Endothelial cell of umbilical vein (primary cell): ENCODE data around the gene C16orf74. TPM values are rescaled to one million over a fixed set of nuclear protein-coding genes. Genes with fewer than 3 reads are reported as not detected.

ENCODE experiments used
- BruUV-seq: library from RNA; stranded (reverse); fragments of 400-500 nt; replicated peaks from 2 replicates; lab custom pipeline; 2021; lab: Mats Ljungman, UMichigan
- CTCF ChIA-PET: fragments of 300-600, 350-600 bp; sonication (Branson Sonifier 250); formaldehyde crosslinking; loops from one replicate; lab custom pipeline; 2021; ENCODE audit warnings: antibody characterized with exemption, inconsistent platforms; lab: Charles Lee
- POLR2A ChIA-PET: fragments of 300-600, 350-600 bp; sonication (Branson Sonifier 250); formaldehyde crosslinking; loops from one replicate; lab custom pipeline; 2021; ENCODE audit warnings: antibody characterized with exemption, inconsistent platforms; lab: Charles Lee
- DNase-seq: peaks from one replicate; pipeline ENCODE4 v3.0.0-alpha.2; 2011; ENCODE audit warnings: low read depth, low spot score
- FAIRE-seq: peaks from 2 replicates; lab custom pipeline; 2011; peaks lifted over from hg19 to GRCh38; lab: Jason Lieb, UNC
- H2AFZ ChIP-seq: 2 replicates; pipeline ENCODE4 v1.6.0; 2012; ENCODE audit warnings: low read depth, low read length, control low read depth, inconsistent platforms
- H3K27ac ChIP-seq: 2 replicates; pipeline ENCODE4 v1.5.1; 2011; ENCODE audit warnings: low read depth, mild to moderate bottlenecking, control low read depth, low read length, moderate library complexity; ENCODE audit not compliant: insufficient read depth
- H3K27me3 ChIP-seq, 2 experiments: 2 replicates each; pipeline versions ENCODE4 v1.6.0 to v1.6.1; 2011; ENCODE audit warnings: low read length in 2 of 2, mixed read lengths in 1 of 2; ENCODE audit not compliant: control insufficient read depth in 2 of 2, insufficient read depth in 2 of 2
- H3K36me3 ChIP-seq, 2 experiments: 2 replicates in 1 of 2; 3 replicates in 1 of 2; pipeline ENCODE4 v1.5.1; 2011; ENCODE audit warnings: low read length in 2 of 2, mild to moderate bottlenecking in 1 of 2, moderate library complexity in 1 of 2; ENCODE audit not compliant: control insufficient read depth in 2 of 2, insufficient read depth in 2 of 2; ENCODE audit errors: extremely low read depth in 1 of 2
- H3K4me1 ChIP-seq: 3 replicates; pipeline ENCODE4 v1.5.1; 2011; ENCODE audit warnings: mild to moderate bottlenecking, low read length; ENCODE audit not compliant: control insufficient read depth, insufficient read depth; ENCODE audit errors: extremely low read depth
- H3K4me2 ChIP-seq: 2 replicates; pipeline ENCODE4 v1.6.1; 2011; ENCODE audit warnings: low read length, control low read depth, mixed read lengths; ENCODE audit not compliant: insufficient read depth
- H3K4me3 ChIP-seq, 3 experiments: fragments of 200-600 bp in 1 of 3; sonication (generic), shearing (Covaris generic) in 1 of 3; replicated peaks in 1 of 3; 2 replicates each; pipeline ENCODE4 v1.5.1; 2011 to 2016; ENCODE audit warnings: control low read depth in 3 of 3, low read length in 3 of 3, mild to moderate bottlenecking in 2 of 3, inconsistent platforms in 1 of 3, low read depth in 1 of 3, moderate library complexity in 1 of 3; ENCODE audit not compliant: insufficient read depth in 1 of 3
- H3K79me2 ChIP-seq: 2 replicates; pipeline ENCODE4 v1.6.0; 2012; ENCODE audit warnings: low read length, inconsistent platforms; ENCODE audit not compliant: control insufficient read depth, insufficient read depth
- H3K9ac ChIP-seq: replicated peaks from 2 replicates; pipeline ENCODE3; 2011; ENCODE audit warnings: low read length, control low read depth; ENCODE audit not compliant: insufficient read depth; ENCODE audit errors: extremely low read depth
- H3K9me1 ChIP-seq: replicated peaks from 3 replicates; pipeline ENCODE4 v1.6.0; 2011; ENCODE audit warnings: mild to moderate bottlenecking, low read length; ENCODE audit not compliant: control insufficient read depth, insufficient read depth; ENCODE audit errors: extremely low read depth
- H3K9me3 ChIP-seq: replicated peaks from 2 replicates; pipeline ENCODE4 v1.5.1; 2012; ENCODE audit warnings: low read length, inconsistent platforms; ENCODE audit not compliant: control insufficient read depth, insufficient read depth
- H4K20me1 ChIP-seq: replicated peaks from 2 replicates; pipeline ENCODE3; 2011; ENCODE audit warnings: mild to moderate bottlenecking, low read length; ENCODE audit not compliant: control insufficient read depth, insufficient read depth; ENCODE audit errors: extremely low read depth
- CTCF ChIP-seq, 2 donors: IDR thresholded peaks; 1 replicate in 1 of 2; 2 replicates in 1 of 2; pipeline ENCODE4 v1.5.1; 2011; ENCODE audit warnings: low read length in 2 of 2, mild to moderate bottlenecking in 2 of 2, moderate library complexity in 2 of 2, control low read depth in 1 of 2, inconsistent platforms in 1 of 2, low read depth in 1 of 2; ENCODE audit not compliant: insufficient read depth in 1 of 2; ENCODE audit errors: extremely low read depth in 1 of 2
- EZH2 ChIP-seq: IDR thresholded peaks from 2 replicates; pipeline ENCODE4 v1.6.1; 2012; ENCODE audit warnings: borderline replicate concordance, low read depth, mild to moderate bottlenecking, moderate library complexity, low read length, inconsistent platforms; ENCODE audit not compliant: severe bottlenecking
- FOS ChIP-seq: IDR thresholded peaks from 2 replicates; pipeline ENCODE4 v1.6.1; 2011; ENCODE audit warnings: mild to moderate bottlenecking, low read length, moderate library complexity, borderline replicate concordance; ENCODE audit not compliant: insufficient read depth
- GATA2 ChIP-seq: IDR thresholded peaks from 2 replicates; pipeline ENCODE4 v1.7.0; 2011; ENCODE audit warnings: low read depth, mild to moderate bottlenecking, moderate library complexity, mixed read lengths, low read length; ENCODE audit not compliant: insufficient read length, insufficient read depth
- JUN ChIP-seq: IDR thresholded peaks from 2 replicates; pipeline ENCODE4 v1.6.1; 2011; ENCODE audit warnings: borderline replicate concordance, low read depth; ENCODE audit not compliant: insufficient read length, insufficient read depth
- MYC ChIP-seq: IDR thresholded peaks from one replicate; pipeline ENCODE4 v1.6.1; 2011; ENCODE audit warnings: mild to moderate bottlenecking, low read depth, low read length
- POLR2A ChIP-seq: IDR thresholded peaks from 2 replicates; pipeline ENCODE4 v1.6.1; 2012; ENCODE audit warnings: low read depth, mild to moderate bottlenecking, control low read depth, low read length
- POLR2AphosphoS5 ChIP-seq: IDR thresholded peaks from 2 replicates; pipeline ENCODE4 v1.6.1; 2012; ENCODE audit warnings: low read depth, mild to moderate bottlenecking, control low read depth, low read length, moderate library complexity; ENCODE audit not compliant: insufficient read depth
- dilution Hi-C: fragments of 300-500 bp; cut with MboI; formaldehyde crosslinking; loops from one replicate; pipeline ENCODE4 v1.15.0; 2019; ENCODE audit warnings: low sequenced_read_pairs; ENCODE audit not compliant: extremely low pct_ligation_motif_present
- intact Hi-C: fragments of 100-400 bp; cut with micrococcal nuclease; formaldehyde crosslinking; loops from one replicate; pipeline ENCODE4 v1.10.0; 2022
- polyA plus RNA-seq, 4 experiments: library from polyadenylated mRNA; depleted of rRNA in 3 of 4; stranded (reverse) in 3 of 4; unstranded in 1 of 4; fragments of >200 nt; gene quantifications; 2 replicates each; pipeline versions ENCODE4 v1.2.1 to v1.2.3, GENCODE V29; 2011 to 2012; ENCODE audit warnings: missing spikeins in 1 of 4
- total RNA-seq: library from RNA; stranded (reverse); gene quantifications from 2 replicates; pipeline ENCODE4 v1.2.3, GENCODE V29; 2021
- TF ChIP-seq, protein P1 (sequence below): IDR thresholded peaks from 2 replicates; pipeline ENCODE4 v1.6.1; 2011; ENCODE audit not compliant: insufficient read depth, insufficient read length

Gene C16orf74
- total and polyA plus RNA-seq, 2 donors (not counting 3 experiments of a cell fraction or from before 2014, with no cell fraction given) = 12.1 to 38.7 TPM

DNA sequence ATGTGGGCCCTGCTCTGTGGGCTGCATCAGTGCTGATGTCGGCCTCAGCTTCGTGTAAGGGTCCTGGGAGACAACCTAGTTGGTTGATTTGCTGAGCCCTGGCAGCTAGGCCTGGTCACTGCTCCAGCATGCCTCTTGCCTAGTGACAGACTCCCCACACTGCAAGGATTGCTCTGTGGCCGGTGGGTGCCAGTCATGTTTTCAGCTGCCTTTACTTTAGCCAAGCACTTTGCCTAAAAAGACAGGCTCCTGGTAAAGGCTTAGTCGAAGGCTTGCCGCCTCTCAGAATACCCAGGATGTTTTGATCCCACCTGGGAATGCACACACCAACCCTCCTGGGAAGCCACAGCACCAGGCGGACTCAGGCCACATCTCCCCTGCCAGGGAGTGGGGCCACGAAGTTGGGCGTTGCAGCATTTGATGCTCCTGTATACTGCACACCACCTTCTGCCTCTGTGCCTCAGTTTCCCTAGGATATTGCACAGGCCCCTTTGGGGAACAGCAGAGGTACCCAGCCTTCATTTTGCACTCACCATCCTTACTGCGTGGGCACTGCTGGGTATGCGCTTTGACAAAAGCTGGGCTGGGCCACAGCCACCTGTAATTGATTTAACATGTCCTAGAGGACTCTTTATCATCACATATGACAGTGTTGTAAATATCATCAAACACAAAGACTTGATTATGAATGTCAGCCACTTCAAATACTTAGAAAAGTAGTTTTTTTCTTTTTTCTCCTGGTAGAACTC is 82.0 kb downstream of the C16orf74 start:
- no peak for FAIRE-seq

DNA sequence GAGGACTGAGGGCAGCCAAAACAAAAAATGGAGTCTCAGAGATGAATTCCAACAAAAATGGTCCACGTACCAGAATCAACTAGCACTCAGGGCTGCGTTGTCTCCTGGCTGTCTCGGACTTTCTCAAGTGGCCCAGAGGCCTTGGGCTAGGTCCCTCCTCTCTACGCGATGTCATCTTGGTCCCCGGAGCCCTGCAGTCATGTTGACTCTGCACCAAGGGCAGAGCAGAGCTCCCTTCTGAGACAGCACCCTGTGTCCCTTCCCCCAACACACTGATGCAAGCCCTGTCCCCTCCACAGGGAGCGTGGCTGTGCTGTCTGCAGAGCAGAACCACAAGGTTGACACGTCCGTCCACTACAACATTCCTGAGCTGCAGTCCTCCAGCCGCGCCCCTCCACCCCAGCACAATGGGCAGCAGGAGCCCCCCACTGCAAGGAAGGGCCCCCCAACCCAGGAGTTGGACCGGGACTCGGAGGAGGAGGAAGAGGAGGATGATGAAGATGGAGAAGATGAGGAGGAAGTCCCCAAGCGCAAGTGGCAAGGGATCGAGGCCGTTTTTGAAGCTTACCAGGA is 83.0 kb downstream of the C16orf74 start:
- Histone ChIP-seq H3K27me3 (no peaks in the 10 kb centered on the region), H3K36me3 (peaks cover 1 to 3% of the 10 kb centered on the region in 2 experiments), H3K9ac (no peak overlapping the region), H2AFZ (no peak overlapping the region), H3K9me3 (no peaks in the 10 kb centered on the region), H3K4me1 (no peaks in the 10 kb centered on the region), H3K4me3 (no peak overlapping the region), H3K79me2 (no peaks in the 10 kb centered on the region), H3K27ac (no peak overlapping the region), H3K9me1 (no peaks in the 10 kb centered on the region), H3K4me2 (no peak overlapping the region), H4K20me1 (no peaks in the 10 kb centered on the region)
- DNase-seq = no peak
- POLR2A ChIA-PET = no interaction called here
- TF ChIP-seq CTCF (IDR thresholded peaks at IDR 0.05; ENCODE audit: extremely low read depth in 1 of 2, insufficient read depth in 1 of 2, low read depth in 1 of 2, low read length in 2 of 2) (no peak), MYC (no peak), POLR2A (no peak), POLR2AphosphoS5 (no peak), GATA2 (no peak), JUN (no peak)
- CTCF ChIA-PET = no interaction called here
- no TSS peak for BruUV-seq
- no peak for FAIRE-seq
- dilution Hi-C loops = no loop called here
- intact Hi-C loops = no loop called here

More for the DNA sequence above, 82.0 kb downstream of the C16orf74 start:
- Histone ChIP-seq H3K79me2 (no peaks in the 10 kb centered on the region), H3K4me1 (peaks cover 5% of the 10 kb centered on the region), H3K4me3 (no peak overlapping the region), H3K9ac (no peak overlapping the region), H3K27me3 (no peaks in the 10 kb centered on the region), H3K4me2 (no peak overlapping the region), H4K20me1 (no peaks in the 10 kb centered on the region), H3K36me3 (peaks cover 3% of the 10 kb centered on the region in 2 experiments), H3K27ac (no peak overlapping the region), H2AFZ (no peak overlapping the region), H3K9me3 (no peaks in the 10 kb centered on the region), H3K9me1 (no peaks in the 10 kb centered on the region)
- TF ChIP-seq POLR2AphosphoS5 (no peak), EZH2 (no peak), MYC (no peak), FOS (no peak)
- TF ChIP-seq, protein P1, sequence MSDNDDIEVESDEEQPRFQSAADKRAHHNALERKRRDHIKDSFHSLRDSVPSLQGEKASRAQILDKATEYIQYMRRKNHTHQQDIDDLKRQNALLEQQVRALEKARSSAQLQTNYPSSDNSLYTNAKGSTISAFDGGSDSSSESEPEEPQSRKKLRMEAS = no peak
- BruUV-seq = no TSS peak
- ChIA-PET CTCF (no interaction called here), POLR2A (no interaction called here)
- no peak for DNase-seq
- intact Hi-C loops (no loop called here), dilution Hi-C loops (no loop called here)
